ENCODE data around the gene IRS2.

Gene IRS2

GRCh38 chr13:109769275-109769674, 17.1 kb downstream of the IRS2 start:
- no peak for TF ChIP-seq CTCF (conservative IDR thresholded peaks at IDR 0.05)
- no peak overlapping the region for H3K27ac ChIP-seq

GRCh38 chr13:109768616-109769015, 17.8 kb downstream of the IRS2 start:
- no peak overlapping the region for H3K27ac ChIP-seq
- no peak for TF ChIP-seq CTCF (conservative IDR thresholded peaks at IDR 0.05)

GRCh38 chr13:109768176-109768575, 18.2 kb downstream of the IRS2 start:
- no peak for TF ChIP-seq CTCF (conservative IDR thresholded peaks at IDR 0.05)
- no peak overlapping the region for H3K27ac ChIP-seq

GRCh38 chr13:109767023-109767422, 19.4 kb downstream of the IRS2 start:
- no peak for TF ChIP-seq CTCF (conservative IDR thresholded peaks at IDR 0.05)
- H3K27ac ChIP-seq, result no peak overlapping the region

GRCh38 chr13:109764470-109765291, 21.7 kb downstream of the IRS2 start:
- H3K27ac ChIP-seq, result no peak overlapping the region
- TF ChIP-seq CTCF (conservative IDR thresholded peaks at IDR 0.05), result no peak

GRCh38 chr13:109764045-109764444, 22.3 kb downstream of the IRS2 start:
- TF ChIP-seq CTCF (conservative IDR thresholded peaks at IDR 0.05), result no peak
- no peak overlapping the region for H3K27ac ChIP-seq

- TF ChIP-seq CTCF (conservative IDR thresholded peaks at IDR 0.05), result no peak
- H3K27ac ChIP-seq, result no peak overlapping the region
These were observed 23.6 kb downstream of the IRS2 start for GRCh38 chr13:109762791-109763190.

Measured in VCaP (cell line).